Posterior vena cava (tissue), 2 donors: ENCODE data around the gene GSTT4. TPM values are rescaled to one million over a fixed set of nuclear protein-coding genes. Genes with fewer than 3 reads are reported as not detected.
"Not testable (repeated sequence)": the region's sequence is repeated elsewhere in the genome, so short reads cannot be mapped to it uniquely, and the experiment has no call there.

Experiments
- DNase-seq: peaks from one replicate; pipeline ENCODE4 v3.0.0-alpha.2; 2020; ENCODE audit warnings: low spot score
- intact Hi-C, 2 donors: fragments of 100-400 bp; cut with DNase I; formaldehyde crosslinking; loops; one replicate each; pipeline versions ENCODE4 v1.14.1 to v1.14.2; 2022 to 2023
- total RNA-seq, 2 donors: library from RNA; stranded (reverse); fragmentation: NEBNext Ultra II Directional; extraction: Animal tissue kit (Norgen Biotek cat#: 25700); gene quantifications; one replicate each; pipeline ENCODE4 v1.2.1, GENCODE V29; 2021
- donor health status: DM: yes; HTN: yes; CAD: no.
- donor health status: DM: yes; HTN: yes; CAD: no.

The GSTT4 gene
- total RNA-seq, 2 donors from 2014 or later: not detected

DNA sequence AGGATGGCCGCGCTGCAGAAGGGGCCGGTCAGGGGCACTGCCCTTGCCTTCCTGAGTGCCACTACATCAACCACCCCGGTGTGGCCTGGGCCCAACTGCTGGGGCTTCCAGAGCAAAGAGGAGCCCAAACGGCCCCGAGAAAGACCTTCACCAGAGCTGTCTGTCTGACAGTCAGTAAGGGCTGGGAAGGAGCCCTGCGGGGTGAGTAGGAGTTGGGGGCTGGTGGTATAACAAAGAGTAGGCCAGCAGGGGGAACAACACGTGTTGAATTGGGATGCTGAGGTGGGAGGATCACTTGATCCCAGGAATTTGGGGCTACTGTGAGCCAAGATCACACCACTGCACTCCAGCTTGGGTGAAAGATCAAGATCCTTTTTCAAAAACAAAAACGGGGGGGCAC, 3.9 kb downstream of the GSTT4 start:
- intact Hi-C loops: loop anchor here in 1 of 2 donors (10.0 kb wide), 1 partner anchor 163 kb away; no protein-coding TSS in a partner anchor
- DNase-seq: no peak

DNA sequence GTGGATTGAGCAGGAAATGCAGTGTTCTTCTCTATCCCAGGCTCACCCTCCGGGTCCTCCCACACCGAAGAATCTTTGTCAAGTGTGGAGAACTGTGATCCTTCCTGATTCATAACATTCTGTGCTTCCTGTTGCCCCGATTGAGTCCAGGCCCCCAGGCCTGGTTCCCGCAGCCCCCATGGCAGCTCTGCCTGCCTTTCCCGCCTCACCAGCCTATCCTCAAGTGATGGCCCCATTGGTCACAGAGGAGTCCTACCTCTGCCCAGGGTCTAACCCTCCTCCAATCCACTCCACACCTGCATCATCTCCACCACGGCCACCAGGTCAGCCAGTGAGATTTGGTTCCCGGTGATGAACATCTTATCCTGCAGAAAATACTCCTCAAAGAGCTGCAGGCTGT, 5.5 kb downstream of the GSTT4 start:
- intact Hi-C loops: loop anchor here in 1 of 2 donors (10.0 kb wide), 1 partner anchor 165 kb away; no protein-coding TSS in a partner anchor
- not testable (repeated sequence) for DNase-seq

DNA sequence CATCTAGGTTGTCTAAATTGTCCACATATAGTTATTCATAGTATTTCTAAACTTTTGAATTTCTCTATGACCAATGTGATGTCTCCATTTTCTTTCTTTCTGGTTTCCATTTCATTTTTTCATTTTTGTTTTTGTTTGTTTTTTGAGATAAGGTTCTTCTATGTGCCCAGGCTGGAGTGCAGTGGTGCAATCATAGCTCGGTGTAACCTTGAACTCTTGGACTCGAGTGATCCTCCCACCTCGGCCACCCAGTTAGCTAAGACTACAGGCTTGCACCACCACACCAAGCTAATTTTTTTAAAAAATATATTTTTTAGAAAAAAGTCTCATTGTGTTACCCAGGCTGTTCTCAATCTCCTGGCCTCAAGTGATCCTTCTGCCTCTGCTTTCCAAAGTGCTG, 8.2 kb downstream of the GSTT4 start:
- no peak for DNase-seq
- intact Hi-C loops: no loop called here

DNA sequence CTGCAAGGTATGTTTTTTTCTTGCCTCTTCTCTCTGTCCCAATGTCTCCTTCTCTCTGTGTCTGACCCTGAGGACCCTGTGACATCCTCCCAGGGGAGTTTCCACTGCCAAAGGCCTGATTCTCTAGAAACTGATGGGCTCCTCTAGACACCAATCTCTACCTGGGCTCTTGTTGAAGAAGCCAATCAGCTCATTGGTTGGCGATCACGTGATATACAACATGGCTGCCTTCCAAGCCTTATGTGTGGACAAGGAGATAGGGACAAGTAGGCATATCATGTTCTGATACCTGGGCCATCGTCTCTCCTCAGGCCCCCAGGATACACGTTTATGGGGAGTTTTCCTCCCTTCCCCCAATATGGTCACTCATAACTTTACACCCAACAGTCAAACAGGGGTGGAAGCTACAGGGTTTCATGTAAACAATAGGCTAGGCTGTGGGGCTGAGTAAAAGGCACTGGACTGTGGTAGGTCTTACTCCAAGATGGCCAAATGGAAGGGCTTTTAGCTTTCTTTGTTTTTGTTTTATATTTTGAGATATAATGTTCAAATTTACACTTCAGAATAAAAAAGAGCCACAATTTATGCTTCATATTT, 11.6 kb downstream of the GSTT4 start:
- peak; percentile 45 for DNase-seq
- intact Hi-C loops: not testable (repeated sequence)

DNA sequence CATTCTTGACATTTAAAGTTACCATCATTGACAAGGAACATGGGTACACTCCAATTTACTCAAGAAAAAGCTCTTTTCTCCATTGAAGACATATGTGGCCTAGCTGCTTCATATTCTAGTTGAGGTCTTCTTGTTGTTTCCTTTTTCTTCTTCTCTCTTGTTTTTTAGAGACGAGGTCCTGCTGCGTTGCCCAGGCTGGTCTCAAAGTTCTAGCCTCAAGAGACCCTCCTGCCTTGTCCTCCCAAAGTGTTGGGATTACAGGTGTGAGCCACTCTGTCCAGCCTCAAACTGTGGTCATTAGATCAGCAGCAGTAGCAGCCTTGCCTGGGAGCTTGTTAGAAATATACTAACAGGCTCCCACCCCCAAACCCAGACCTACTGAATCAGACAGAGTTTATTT, 12.2 kb downstream of the GSTT4 start:
- intact Hi-C loops: not testable (repeated sequence)
- peak; percentile 7 for DNase-seq

DNA sequence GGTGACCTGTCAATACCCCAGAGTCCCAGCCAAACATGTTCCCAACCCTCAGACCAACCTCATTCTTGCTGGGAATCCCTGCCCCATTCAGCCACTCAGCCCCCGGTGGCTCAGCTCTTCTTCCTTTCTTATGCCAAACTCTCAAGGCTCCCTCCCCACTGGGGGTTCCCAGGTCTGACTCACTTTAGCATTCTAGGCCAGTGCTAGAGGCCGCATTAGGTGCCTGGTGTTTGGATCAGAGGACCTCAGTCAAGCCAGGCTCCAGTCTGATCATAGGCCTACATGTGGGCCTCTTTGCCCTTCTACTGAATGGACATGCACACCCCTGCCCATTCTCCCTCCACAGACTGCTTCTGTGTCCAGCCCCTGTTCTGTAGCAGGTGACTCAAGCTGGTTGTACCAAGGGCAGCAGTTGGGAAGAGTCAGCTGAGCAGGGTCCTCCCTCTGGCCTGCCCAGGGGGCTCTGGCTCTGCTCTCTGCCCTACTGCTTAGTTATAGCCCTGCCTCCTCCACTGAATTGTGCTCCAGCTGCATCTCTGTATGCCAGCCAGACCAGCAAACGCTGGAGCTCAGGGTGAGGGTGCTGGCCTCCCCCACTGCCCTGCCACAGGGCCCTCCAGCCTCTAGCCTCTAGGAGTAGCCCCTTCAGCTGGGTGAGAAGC, 15.5 kb downstream of the GSTT4 start:
- DNase-seq: not testable (repeated sequence)
- intact Hi-C loops: loop anchor here in 1 of 2 donors (10.0 kb wide), 1 partner anchor 195 kb away; the partner anchor contains the start of gene SUSD2

DNA sequence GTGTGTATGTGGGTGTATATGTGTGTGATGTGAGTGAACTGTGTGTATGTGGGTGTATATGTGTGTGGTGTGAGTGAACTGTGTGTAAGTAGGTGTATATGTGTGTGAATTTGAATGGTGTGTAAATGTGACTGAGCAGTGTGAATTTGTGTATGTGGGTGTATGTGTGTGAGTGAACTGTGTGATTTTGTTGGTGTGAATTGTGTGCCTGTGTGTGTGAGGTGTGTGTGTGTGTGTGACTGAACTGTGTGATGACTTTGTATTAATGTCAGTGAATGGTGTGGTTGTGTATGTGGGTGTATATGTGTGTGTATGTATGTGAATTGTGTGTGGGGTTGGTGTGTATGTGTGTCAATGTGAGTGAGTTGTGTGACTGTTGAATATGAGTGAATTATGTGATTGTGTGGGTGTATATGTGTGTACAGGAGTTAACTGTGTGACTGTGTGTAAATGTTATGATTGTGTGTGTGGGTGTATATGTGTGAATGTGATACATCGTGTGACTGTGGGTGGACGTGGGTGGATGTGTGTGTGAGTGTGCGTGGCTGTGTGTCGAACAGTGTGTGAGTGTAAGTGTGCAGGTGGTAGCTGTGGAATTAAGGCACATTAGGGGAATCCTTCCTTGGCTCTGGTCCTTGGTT, 18.6 kb downstream of the GSTT4 start:
- DNase-seq: peak; percentile 28
- intact Hi-C loops: loop anchor here in 1 of 2 donors (10.0 kb wide), 1 partner anchor 198 kb away; the partner anchor contains the start of gene SUSD2

DNA sequence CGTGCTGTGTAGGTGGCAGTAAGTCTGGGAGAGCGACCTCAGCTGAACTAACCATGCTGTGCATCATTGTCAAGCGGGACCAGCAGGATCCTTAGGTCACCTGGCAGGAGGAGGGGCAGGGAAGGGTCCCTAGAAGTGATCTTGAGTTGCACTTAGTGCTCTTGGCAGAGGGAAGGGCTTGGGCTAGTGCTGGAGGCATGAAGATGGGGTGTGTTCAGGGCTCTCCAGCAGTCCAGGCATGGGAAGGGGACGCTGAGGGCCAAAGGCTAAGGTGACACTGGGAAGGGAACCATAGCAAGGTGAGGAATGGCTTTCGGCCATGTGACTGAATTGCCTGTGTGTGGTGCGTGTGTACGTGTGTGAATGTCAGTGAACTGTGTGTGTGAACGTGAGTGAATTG, 19.2 kb downstream of the GSTT4 start:
- intact Hi-C loops: loop anchor here in 1 of 2 donors (10.0 kb wide), 1 partner anchor 199 kb away; the partner anchor contains the start of gene SUSD2
- DNase-seq: peak; percentile 42

DNA sequence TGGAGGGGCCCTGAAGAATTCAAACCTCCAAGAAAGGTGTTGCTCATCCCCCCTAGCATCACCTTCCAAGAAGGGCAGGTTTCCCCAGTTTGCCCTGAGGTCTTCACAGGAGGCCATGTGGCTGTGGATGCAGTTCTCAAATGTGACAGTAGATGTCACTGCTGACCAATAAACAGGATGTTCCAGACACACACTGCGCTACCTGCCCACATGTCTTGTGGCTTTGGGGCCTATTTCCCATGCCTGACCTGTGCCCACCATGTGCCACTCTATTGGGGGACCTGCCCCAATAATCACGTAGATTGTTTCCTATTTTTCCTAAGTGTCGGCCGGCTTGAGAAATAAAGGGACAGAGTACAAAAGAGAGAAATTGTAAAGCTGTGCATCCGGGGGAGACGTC, 20.8 kb downstream of the GSTT4 start:
- intact Hi-C loops: loop anchor here in 1 of 2 donors (10.0 kb wide), 1 partner anchor 200 kb away; the partner anchor contains the start of gene SUSD2
- DNase-seq: peak; percentile 58

DNA sequence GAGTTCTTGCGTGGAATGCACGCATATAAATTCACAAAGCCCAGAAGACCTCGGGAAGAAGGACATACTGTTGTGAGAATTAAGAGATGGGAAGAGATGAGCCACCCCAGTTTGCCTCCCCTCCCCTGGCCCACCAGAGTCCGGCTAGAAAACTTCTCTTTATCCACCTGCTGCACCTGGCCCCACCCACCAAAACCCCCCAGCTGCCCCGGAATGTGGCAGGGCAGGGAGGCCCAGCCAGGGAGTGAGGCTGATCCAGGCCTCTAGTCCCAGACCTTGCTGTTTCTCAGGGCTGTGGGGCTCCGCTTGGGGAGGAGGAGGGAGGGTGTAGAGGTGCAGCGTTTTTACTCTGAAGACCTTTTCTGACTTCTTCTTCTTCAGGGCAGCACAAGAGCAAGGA, 24.7 kb downstream of the GSTT4 start:
- intact Hi-C loops: loop anchor here in 1 of 2 donors (10.0 kb wide), 1 partner anchor 204 kb away; the partner anchor contains the start of gene SUSD2
- DNase-seq: peak; percentile 30

DNA sequence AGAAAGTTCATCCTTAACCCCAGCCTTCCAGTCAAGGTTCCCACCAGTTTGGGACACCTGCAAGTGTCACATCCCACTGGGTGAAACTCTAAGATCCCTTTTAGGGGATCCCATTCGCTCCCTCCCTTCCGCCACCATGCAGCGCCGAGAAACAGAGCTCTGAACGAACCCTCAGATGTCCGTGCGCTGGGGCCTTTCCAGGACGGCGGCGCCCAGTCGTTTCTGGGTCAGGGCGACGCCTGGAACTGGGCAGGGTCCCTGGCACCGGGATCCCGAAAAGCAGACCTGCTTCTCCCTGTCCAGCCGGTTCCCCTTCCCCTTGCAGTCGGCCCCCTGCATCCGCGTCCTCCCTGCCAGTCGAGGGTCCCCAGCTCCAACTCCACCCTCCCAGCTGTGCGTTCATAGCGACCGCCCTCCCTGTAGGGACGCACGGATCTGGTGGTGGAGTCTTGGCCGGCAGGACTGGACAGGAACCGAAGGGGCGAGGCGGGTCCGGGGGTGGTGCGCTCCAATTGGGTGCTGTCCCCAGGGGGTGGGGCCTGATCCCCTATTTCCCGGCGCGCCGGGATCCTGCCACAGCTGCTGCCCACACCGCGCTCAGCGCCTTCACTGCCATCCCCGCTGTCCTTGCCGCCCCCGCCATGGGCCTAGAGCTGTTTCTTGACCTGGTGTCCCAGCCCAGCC, 25.6 kb downstream of the GSTT4 start, which contains the start of gene GSTT2:
Gene GSTT2, plus strand, starts transcription at position 578 of the 684 bp plus-strand sequence.
- not testable (repeated sequence) for DNase-seq
- intact Hi-C loops: loop anchor here (10.0 kb wide), 2 partner anchors 55 to 205 kb away; partner anchors contain the start of gene SUSD2 (in 1 of the 2)

DNA sequence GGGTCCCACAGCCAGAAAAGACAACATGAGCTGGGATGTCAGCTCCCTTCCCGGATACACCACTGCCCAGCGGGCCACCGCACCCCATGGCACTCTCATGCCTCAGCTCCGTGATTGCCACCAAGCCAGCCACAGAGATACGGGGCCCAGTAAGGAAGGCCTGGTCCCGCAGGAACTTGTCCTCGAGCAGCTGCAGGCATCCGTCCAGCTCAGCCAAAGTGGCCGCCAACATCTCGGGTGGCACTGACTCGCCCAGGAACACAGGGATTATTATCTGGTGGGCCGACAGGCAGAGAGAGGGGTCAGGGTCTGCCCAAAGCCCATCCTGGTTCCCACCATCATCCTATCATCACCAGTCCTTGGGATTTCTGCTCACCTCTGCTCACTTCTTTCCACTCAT, 27.9 kb downstream of the GSTT4 start:
- intact Hi-C loops: loop anchor here in 1 of 2 donors (10.0 kb wide), 1 partner anchor 53 kb away; no protein-coding TSS in a partner anchor
- peak; percentile 32 for DNase-seq

DNA sequence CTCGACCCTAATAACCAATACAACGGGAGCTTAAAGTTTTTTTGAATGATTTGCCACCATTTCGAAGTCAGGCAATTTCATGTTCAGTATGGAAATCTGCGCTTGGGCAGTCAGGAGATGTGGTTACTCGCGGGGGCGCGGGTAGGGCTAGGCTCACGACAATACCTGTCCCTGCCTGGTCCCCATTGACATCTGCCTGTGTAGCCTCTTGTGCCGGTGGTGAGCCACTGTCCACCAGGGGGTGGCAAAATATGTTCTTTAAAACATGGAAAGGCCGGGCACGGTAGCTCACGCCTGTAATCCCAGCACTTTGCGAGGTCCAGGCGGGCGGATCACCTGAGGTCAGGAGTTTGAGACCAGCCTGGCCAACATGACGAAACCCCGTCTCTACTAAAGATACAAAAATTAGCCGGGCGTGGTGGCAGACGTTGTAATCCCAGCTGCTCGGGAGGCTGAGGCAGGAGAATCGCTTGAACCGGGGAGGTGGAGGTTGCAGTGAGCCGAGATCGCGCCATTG, 30.4 kb downstream of the GSTT4 start:
- DNase-seq: not testable (repeated sequence)
- intact Hi-C loops: loop anchor here in 1 of 2 donors (10.0 kb wide), 1 partner anchor 50 kb away; no protein-coding TSS in a partner anchor

DNA sequence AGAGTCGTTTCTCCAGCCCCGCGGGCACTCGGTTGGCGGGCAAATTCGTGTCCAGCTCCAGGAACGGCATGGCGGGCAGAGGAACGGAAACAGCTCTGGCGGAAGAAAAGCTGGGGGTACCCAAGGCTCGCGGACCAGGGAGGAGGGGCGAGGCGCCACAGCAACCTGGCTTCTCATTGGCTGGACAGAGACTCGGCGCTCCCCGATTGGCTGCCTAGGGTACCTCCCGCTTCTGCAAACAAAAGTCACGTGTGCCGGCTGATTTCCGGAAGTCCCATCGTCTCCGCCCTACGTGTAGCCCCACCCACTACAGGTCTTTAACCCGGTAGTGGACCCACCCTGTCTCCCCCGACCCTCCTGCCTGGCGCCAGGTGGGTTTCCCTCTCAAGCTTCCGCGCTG, 30.9 kb downstream of the GSTT4 start, which contains the start of gene DDT:
Gene DDT, minus strand, starts transcription at position 97 of the 400 bp plus-strand sequence. Its CDS starts 27 bp downstream, at position 70.
- DNase-seq: not testable (repeated sequence)
- intact Hi-C loops: loop anchor here in 1 of 2 donors (10.0 kb wide), 1 partner anchor 50 kb away; no protein-coding TSS in a partner anchor

DNA sequence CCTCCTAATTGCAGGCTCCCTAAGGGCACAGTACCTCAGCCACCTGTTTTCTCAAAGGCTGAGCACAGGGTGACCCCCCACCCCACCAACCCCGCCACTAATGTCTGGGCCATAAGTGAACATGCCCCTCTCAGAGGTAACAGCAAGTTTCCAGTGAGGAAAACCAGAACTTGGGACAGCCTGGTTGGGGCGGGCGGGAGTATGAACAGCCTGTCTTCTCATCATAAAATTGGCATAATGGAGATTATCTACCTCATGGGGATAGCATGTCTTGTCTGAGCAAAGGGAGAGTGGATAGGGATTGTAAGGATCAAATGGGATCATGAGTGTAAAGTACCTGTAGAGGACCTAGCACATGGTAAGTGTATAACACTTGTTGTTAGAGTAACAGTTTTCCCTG, 33.3 kb downstream of the GSTT4 start:
- peak; percentile 48 for DNase-seq
- intact Hi-C loops: loop anchor here in 1 of 2 donors (10.0 kb wide), 1 partner anchor 47 kb away; no protein-coding TSS in a partner anchor

DNA sequence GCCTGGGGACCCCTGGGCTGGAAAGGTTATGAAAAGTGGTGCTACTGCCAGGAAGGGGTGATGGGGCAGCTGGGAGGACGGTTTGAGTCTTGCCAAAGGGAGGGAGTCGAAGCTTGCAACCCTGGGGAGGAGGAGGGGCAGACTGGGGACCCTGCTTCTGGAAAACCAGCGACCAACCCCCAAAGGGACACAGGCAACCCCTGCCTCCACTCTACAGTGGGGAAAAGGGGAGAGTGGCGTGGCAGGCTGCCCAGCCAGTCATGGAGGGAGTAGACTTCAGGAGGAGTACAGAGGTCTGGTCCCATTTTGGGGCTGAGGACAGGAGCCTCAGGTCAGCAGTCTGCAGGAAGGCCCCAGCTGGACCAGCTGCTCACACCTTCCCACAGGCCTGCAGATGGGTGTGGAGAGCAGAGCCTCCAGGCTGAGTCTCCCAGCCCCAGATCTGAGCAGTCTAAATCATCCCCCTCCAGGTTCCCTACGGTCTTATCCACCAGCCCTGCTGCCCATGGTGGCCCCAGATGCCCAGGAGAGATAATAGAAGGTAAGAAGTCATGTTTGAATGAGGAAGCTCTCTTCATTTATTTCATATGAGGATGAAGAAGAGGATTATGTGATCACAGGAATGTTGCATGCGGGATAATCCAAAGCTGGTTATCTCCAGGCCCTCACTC, 34.3 kb downstream of the GSTT4 start:
- peak; percentile 57 for DNase-seq
- intact Hi-C loops: loop anchor here in 1 of 2 donors (10.0 kb wide), 1 partner anchor 46 kb away; no protein-coding TSS in a partner anchor

DNA sequence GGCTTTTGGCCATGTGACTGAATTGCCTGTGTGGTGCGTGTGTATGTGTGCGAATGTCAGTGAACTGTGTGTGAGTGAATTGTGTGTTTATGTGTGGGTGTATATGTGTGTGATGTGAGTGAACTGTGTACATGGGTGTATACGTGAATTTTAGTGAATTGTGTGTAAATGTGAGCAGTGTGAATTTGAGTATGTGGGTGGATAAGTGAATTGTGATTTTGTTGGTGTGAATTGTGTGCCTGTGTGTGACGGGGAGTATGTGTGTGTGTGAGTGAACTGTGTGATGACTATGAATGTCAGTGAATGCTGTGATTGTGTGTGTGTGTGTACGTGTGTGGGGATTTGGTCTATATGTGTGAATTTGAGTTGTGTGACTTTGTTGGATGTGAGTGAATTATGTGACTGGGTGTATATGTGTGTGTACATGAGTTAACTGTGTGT, 35.0 kb downstream of the GSTT4 start:
- no peak for DNase-seq
- intact Hi-C loops: loop anchor here in 1 of 2 donors (10.0 kb wide), 1 partner anchor 45 kb away; no protein-coding TSS in a partner anchor

DNA sequence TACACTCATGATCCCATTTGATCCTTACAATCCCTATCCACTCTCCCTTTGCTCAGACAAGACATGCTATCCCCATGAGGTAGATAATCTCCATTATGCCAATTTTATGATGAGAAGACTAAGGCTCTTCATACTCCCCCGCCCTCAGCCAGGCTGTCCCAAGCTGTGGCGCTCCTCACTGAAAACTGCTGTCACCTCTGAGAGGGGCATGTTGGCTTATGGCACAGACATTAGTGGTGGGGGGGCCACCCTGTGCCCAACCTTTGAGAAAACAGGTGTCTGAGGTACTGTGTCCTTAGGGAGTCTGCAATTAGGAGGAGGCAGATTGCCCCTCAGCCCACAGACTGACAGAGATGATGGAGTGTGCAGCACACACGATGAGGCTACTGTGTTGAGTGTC, 36.2 kb downstream of the GSTT4 start:
- intact Hi-C loops: no loop called here
- DNase-seq: peak; percentile 64
